Mesenchymal stem cell (in vitro differentiated cells and primary cell): Measurements from ENCODE around the gene GLT1D1.

ENCODE experiments used
- DNase-seq: peaks from one replicate; pipeline ENCODE4 v3.0.0-alpha.2; 2013
- H2AFZ ChIP-seq: one replicate; pipeline ENCODE4 v1.6.1; 2013; ENCODE audit warnings: low read depth, mild to moderate bottlenecking, control low read depth, inconsistent platforms, low read length, moderate library complexity
- H2AK5ac ChIP-seq: 2 replicates; pipeline ENCODE4 v1.6.1; 2013; ENCODE audit warnings: low read length, moderate library complexity, mild to moderate bottlenecking, inconsistent platforms; ENCODE audit not compliant: severe bottlenecking
- H2BK120ac ChIP-seq: one replicate; pipeline ENCODE4 v1.6.1; 2013; ENCODE audit warnings: low read depth, mild to moderate bottlenecking, inconsistent platforms, low read length, moderate library complexity
- H2BK12ac ChIP-seq, 2 experiments: one replicate each; pipeline ENCODE4 v1.6.1; 2013; ENCODE audit warnings: inconsistent platforms in 2 of 2, low read length in 2 of 2, mild to moderate bottlenecking in 2 of 2, moderate library complexity in 2 of 2, control low read depth in 1 of 2
- H2BK15ac ChIP-seq: one replicate; pipeline ENCODE4 v1.6.1; 2013; ENCODE audit warnings: mild to moderate bottlenecking, low read depth, inconsistent platforms; ENCODE audit not compliant: poor library complexity, severe bottlenecking
- H2BK5ac ChIP-seq: 2 replicates; pipeline ENCODE4 v1.6.1; 2013; ENCODE audit warnings: low read depth, mild to moderate bottlenecking, low read length, control low read depth, inconsistent platforms; ENCODE audit not compliant: poor library complexity, severe bottlenecking
- H3K14ac ChIP-seq, 2 experiments: one replicate each; pipeline ENCODE4 v1.6.1; 2013; ENCODE audit warnings: inconsistent platforms in 2 of 2, low read length in 2 of 2, control low read depth in 1 of 2, mild to moderate bottlenecking in 1 of 2, moderate library complexity in 1 of 2
- H3K18ac ChIP-seq, 2 experiments: one replicate each; pipeline ENCODE4 v1.6.1; 2013; ENCODE audit warnings: inconsistent platforms in 2 of 2, low read length in 2 of 2, control low read depth in 1 of 2, low read depth in 1 of 2, mild to moderate bottlenecking in 1 of 2
- H3K23ac ChIP-seq, 2 experiments: one replicate each; pipeline ENCODE4 v1.6.1; 2013; ENCODE audit warnings: inconsistent platforms in 2 of 2, low read length in 2 of 2, mild to moderate bottlenecking in 2 of 2, moderate library complexity in 2 of 2, control low read depth in 1 of 2
- H3K27ac ChIP-seq: 2 replicates; pipeline ENCODE4 v1.5.1; 2013; ENCODE audit warnings: mild to moderate bottlenecking, moderate library complexity, low read length, control low read depth, inconsistent platforms; ENCODE audit not compliant: poor library complexity, severe bottlenecking
- H3K27me3 ChIP-seq, 2 experiments: 2 replicates each; pipeline versions ENCODE4 v1.6.1 to v1.7.0; 2013; ENCODE audit warnings: low read length in 2 of 2, mild to moderate bottlenecking in 2 of 2, moderate library complexity in 2 of 2, control low read depth in 1 of 2, inconsistent platforms in 1 of 2; ENCODE audit not compliant: control insufficient read depth in 1 of 2, insufficient read depth in 1 of 2
- H3K36me3 ChIP-seq, 2 experiments: 2 replicates each; pipeline versions ENCODE4 v1.6.1 to v1.7.0; 2013; ENCODE audit warnings: low read length in 2 of 2, control low read depth in 1 of 2, inconsistent platforms in 1 of 2, low read depth in 1 of 2, mild to moderate bottlenecking in 1 of 2; ENCODE audit not compliant: insufficient read depth in 2 of 2, control insufficient read depth in 1 of 2
- H3K4ac ChIP-seq, 2 experiments: one replicate each; pipeline ENCODE4 v1.6.1; 2013; ENCODE audit warnings: inconsistent platforms in 2 of 2, low read length in 2 of 2, mild to moderate bottlenecking in 2 of 2, moderate library complexity in 2 of 2, control low read depth in 1 of 2, low read depth in 1 of 2
- H3K4me1 ChIP-seq: 2 replicates; pipeline ENCODE4 v1.6.1; 2013; ENCODE audit warnings: low read depth, low read length, control low read depth; ENCODE audit not compliant: control insufficient read depth, insufficient read depth
- H3K4me2 ChIP-seq: 2 replicates; pipeline ENCODE4 v1.6.1; 2013; ENCODE audit warnings: low read length, mild to moderate bottlenecking, inconsistent platforms; ENCODE audit not compliant: poor library complexity, severe bottlenecking
- H3K4me3 ChIP-seq, 2 experiments: 2 replicates each; pipeline versions ENCODE4 v1.5.1 to v1.7.0; 2013; ENCODE audit warnings: low read length in 2 of 2, mild to moderate bottlenecking in 2 of 2, control low read depth in 1 of 2, low read depth in 1 of 2; ENCODE audit not compliant: insufficient read depth in 1 of 2
- H3K79me1 ChIP-seq: replicated peaks from 2 replicates; pipeline ENCODE4 v1.6.1; 2013; ENCODE audit warnings: mild to moderate bottlenecking, control low read depth, low read length, inconsistent platforms; ENCODE audit not compliant: poor library complexity, severe bottlenecking
- H3K9ac ChIP-seq: 2 replicates; pipeline ENCODE4 v1.7.0; 2013; ENCODE audit warnings: mild to moderate bottlenecking, low read length, moderate library complexity
- H3K9me3 ChIP-seq: 2 replicates; pipeline ENCODE4 v1.7.0; 2013; ENCODE audit warnings: mild to moderate bottlenecking, low read length; ENCODE audit not compliant: control insufficient read depth
- H4K8ac ChIP-seq: one replicate; pipeline ENCODE4 v1.6.1; 2013; ENCODE audit warnings: inconsistent platforms, mild to moderate bottlenecking, low read length, moderate library complexity
- H4K91ac ChIP-seq: one replicate; pipeline ENCODE4 v1.6.1; 2013; ENCODE audit warnings: mild to moderate bottlenecking, low read length, inconsistent platforms
- WGBS: methylation state at CpG from one replicate; pipeline ENCODE4 v1.1.7; 2013; ENCODE audit warnings: mixed read lengths; 5-methylcytosine and 5-hydroxymethylcytosine counted together

The GLT1D1 gene

GRCh38 chr12:129028844-129029243 lies 175.6 kb downstream of the GLT1D1 start:
- Histone ChIP-seq H3K9ac (no peak overlapping the region), H3K4me3 (no peak overlapping the region), H2AFZ (no peak overlapping the region), H4K91ac (no peak overlapping the region), H3K14ac (no peak overlapping the region), H3K36me3 (no peaks in the 10 kb centered on the region), H3K18ac (no peak overlapping the region), H3K27me3 (peaks cover 0 to 4% of the 10 kb centered on the region in 2 experiments), H4K8ac (no peak overlapping the region), H3K4me1 (no peaks in the 10 kb centered on the region), H2BK12ac (no peak overlapping the region), H2BK15ac (no peak overlapping the region), H3K27ac (no peak overlapping the region), H3K9me3 (peaks cover 4% of the 10 kb centered on the region), H3K4ac (no peak overlapping the region), H3K4me2 (no peak overlapping the region), H3K79me1 (no peaks in the 10 kb centered on the region), H3K23ac (no peak overlapping the region), H2BK5ac (no peak overlapping the region), H2AK5ac (no peak overlapping the region), H2BK120ac (no peak overlapping the region)
- WGBS, result 79% methylated on average over 16 of the region's 16 CpGs
- DNase-seq, result no peak
